Stimulated activated CD4-positive, alpha-beta T cell treated with anti-CD3 and anti-CD28 coated beads, Interleukin-2, amount 100 ng/mL, for 4 hours (primary cell): ENCODE measurements around the gene PSMB4.
"Not testable (repeated sequence)": the region's sequence is repeated elsewhere in the genome, so short reads cannot be mapped to it uniquely, and the experiment has no call there.

Experiments used
- DNase-seq: peaks from one replicate; pipeline ENCODE4 v3.0.0-alpha.2; 2020; ENCODE audit warnings: low read depth

The PSMB4 gene

DNA sequence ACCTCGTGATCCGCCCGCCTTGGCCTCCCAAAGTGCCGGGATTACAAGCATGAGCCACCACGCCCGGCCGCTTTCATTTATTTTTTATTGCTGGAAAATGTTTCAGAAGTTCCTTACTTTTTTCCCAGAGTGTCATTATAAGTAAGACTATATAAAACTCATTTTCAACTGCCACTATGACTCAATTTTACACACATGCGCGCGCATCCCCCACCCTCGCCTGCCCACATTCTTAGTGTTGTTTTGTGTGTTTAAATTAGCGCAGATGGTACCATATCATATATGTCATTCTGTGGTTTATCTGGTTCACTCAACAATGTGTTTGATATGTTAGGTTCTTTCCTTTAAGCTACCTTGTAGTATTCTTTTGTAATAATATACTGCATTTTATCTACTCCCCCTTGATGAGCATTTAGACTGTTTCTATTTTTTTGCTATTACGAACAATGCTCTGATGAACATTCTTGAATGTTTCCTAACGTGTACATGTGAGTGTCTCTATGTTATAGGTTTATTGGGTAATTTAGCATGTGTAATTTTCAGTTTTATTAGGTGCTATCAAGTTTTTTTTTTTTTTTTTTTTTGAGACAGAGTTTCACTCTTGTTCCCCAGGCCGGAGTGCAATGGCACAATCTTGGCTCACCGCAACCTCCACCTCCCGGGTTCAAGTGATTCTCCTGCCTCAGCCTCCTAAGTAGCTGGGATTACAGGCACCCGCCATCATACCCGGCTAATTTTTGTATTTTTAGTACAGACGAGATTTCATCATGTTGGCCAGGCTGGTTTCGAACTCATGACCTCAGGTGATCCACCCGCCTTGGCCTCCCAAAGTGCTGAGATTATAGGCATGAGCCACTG lies 8.9 kb upstream of the PSMB4 start:
- DNase-seq, result not testable (repeated sequence)

DNA sequence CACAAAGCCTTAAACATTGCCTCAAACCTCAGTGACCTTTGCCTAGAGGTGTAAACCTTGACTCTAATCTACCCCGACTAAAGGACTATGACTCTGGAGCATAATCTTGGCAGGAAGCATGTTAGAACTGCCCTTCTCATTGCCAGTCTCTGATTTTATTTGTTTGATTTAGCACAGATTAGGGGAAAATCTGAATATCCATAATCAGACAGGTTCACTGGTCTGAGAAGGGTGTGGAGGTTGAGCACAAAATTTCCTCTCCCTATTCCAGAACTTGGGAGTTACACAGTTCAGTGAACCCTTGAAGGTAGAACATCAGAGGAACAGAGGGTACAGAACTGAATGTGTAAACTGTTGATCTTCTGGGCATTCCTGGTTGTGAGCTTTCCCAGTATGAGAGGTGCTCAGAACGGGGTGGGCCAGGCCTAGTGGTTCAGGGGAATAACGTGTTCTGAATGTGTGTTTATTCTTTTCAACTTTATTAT lies 8.3 kb upstream of the PSMB4 start:
- no peak for DNase-seq

DNA sequence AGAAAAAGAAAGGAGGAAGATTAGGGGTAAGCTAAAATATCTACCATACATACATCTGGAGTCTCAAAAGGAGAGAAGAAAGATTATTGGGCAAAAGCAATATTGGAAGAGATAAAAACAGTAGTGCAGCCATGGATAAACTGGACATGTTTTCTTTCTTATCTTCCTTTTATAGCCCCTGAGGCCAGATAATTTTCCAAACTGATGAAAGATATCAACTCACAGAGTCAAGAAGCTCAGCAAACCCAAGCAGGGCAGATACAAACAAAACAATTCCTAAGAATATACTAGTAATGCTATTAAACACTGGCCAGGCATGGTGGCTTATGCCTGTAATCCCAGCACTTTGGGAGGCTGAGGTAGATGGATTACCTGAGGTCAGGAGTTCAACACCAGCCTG lies 5.8 kb upstream of the PSMB4 start:
- DNase-seq, result no peak

DNA sequence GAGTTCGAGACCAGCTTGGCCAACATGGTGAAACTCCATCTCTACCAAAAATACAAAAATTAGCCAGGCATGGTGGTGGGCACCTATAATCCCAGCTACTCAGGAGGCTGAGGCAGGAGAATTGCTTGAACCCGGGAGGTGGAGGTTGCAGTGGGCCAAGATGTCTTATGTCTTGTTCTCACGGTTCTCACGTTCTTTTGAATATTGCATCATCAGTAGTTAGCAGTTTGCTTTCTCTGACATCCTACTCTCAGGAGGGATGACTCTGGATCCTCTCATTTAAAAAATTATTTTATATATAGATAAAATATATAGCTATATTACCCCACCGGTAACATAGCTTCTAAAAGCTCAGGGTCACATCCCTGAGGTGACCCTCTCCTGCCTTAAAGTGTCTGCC lies 3.1 kb upstream of the PSMB4 start:
- not testable (repeated sequence) for DNase-seq

DNA sequence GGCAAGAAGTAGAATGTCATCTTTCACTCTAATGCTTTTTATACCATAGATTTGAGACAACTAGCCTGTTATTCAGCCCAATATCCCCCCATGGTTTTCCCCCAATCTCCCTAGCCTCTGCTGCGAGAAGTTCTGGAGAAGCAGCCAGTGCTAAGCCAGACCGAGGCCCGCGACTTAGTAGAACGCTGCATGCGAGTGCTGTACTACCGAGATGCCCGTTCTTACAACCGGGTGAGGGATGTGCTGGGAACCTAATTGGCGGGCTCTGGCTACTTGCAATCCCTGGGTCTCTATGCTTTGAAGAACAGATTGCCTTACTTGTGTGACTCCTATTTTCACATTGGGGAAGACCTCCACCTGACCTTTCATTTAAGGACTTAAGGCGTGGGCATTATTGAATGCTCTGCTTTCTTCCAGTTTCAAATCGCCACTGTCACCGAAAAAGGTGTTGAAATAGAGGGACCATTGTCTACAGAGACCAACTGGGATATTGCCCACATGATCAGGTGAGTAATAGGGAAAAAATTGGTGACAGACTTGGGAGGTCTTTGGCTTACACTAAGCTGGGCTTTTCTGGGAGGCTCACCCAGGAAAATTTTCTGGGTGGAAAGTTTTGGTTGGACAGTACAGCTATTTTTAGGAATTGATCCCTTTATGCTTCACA lies 1.9 kb downstream of the PSMB4 start:
- DNase-seq, result no peak

DNA sequence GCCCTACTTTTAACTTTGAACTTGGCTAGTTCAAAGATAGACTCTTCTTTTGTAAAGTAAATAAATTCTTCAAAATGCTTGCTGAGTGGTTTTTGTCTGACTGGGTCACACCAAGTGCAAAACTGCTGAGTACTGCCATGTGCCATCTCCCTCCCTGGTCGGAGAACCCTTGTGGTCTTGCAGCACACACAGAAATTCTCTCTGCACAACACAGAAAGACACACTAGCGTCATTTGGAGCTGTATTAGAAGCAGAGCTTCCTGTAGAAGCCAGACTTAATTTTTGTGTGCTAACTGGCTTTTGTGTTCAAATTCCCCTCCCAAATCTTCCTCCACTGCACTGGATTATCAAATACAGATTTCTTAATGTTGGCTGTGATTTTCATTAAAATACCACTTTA lies 2.5 kb downstream of the PSMB4 start:
- DNase-seq, result no peak

DNA sequence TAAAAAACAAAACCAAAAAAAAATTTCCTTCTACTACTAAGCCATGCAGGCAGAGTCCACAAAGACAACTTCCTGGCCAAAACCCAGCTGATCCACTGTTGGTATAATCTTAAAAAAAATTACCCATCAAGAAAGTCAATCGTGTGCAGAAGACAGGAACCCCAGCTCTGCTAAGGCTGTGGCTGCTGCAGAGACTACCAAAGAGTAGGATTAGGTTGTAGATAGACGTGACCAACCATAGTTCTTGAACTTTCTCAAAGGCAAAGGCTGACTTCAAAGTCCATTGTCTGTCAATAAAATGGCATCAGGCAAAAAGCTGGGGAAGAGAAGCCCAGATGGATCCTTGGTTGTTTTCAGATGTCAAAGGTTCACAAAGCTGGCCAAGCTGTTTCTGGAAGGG lies 3.4 kb downstream of the PSMB4 start:
- no peak for DNase-seq

DNA sequence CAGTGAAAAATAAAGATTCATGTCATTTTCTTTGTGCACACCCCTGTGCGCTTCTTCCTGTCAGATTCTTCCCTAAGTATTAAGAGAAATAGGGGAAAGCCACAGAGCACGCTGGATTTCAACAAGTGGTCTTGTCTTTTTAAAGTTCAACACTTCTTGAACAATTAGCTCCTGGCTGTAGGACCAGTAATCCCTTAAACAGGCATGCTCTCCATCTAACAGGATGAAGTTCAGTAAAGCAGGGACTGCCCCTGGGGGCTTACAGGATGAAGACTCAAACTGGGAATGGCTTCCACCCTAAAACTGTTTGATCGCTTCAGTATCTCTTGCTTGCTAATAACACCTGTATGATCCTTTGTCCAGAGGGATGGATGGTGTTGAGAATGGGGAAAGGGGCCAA lies 4.2 kb downstream of the PSMB4 start:
- no peak for DNase-seq

DNA sequence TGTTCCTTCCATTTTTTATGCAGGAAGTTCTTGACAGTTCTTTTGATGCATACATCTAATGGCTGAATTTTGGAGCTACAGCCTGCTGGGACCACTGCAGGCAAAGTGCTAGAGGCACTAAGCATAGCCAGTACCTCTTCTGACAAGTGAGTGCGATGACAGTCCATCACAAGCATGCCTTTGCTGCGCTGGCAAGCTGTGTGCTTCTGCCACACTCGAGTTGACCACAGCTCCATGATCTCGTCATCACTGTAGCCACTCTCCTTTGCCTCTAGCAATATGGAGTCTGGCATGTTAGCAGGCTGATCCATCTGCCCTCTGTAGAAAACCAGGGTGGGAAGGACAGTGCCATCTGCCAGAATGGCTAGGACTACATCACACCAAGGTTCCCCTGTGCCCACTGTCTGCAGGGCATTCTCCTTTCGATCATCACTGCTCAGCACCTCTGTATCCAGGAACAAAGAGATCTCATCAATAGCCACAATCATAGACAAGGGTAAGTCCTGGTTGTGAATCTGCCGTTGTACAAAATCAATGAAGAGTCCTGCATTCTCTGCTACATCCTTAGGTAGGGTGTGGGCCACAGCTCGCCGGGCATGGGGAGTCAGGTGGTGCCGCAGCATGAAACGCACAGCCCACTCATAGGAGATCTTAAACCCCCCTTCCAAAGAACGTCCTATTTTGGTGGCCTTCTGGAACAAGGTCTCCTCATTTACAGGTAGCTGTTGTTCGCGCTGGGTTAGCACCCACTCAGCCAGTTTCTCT lies 6.0 kb downstream of the PSMB4 start:
- no peak for DNase-seq

DNA sequence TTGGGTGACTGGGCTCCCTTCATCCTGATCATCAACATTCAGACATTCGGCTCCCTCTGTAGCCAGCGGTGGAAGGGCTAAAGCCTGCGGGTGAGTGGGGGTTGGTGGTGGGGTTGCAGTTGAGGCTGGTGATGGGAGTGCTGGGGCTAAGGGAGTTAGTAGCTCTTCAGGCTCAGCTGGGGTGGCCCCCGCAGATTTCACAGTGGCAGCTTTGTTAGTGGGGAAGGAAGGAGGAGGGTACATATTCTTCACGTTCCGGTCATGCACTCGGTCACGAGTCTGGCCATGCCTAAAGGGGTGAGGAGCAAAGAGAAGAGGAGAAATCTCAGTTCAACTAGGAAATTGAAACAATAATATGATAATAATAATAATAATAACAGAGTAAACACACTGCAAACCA lies 6.8 kb downstream of the PSMB4 start:
- DNase-seq, result no peak

DNA sequence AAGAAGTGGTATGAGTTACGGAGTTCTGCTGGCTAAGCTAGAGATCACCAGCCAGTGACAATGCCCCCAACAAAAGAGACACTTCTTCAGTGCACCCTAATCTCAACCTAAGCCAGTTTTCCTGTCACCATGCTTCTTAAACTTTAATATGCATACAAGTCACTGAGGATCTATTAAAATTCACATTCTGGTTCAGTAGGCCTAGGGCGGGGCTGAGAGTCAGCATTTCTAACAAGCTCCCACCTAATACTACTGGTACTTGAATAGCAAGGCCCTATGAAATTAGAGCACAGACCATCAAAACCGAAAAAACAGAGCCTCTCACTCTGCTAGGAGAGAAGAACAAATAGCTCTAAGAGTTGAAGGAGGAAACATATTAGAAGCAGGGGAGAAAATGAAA lies 7.9 kb downstream of the PSMB4 start:
- DNase-seq, result no peak

DNA sequence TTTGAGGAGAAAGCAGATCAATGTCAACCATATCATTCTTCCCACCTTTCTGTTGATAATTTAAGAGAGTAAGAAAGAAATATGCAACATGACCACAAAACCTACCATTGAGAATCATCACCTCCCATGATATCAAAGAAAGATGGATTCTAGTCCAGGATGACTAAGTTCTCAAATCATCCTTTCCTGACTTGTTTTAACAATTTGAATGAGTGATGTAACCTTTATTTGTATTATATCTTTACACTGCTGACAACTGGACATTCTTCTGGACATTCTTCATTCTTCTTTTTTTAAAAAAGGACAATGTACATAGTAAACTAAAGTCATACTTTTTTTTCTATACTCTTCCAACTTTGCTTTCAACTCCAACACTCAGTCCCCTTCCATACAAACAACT lies 9.5 kb downstream of the PSMB4 start:
- no peak for DNase-seq

DNA sequence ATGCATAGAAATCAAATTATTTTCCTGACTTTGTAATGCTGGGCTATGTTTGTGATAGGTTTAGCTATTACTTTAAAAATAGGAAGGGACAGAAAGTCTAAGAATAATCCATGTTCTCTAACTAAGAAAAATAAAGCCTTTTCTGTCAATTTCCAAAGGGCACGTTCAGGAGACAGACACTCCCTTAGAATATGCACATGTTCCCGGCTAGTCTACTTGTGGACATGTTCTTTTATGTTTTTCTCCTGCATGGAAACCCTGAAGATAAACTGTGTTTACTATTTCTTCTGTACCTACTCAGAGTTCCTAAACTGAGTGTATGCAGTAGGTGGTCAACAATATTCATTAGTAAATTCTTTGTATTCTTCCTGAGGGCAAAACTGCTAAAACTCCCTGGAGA lies 12.5 kb downstream of the PSMB4 start:
- no peak for DNase-seq

DNA sequence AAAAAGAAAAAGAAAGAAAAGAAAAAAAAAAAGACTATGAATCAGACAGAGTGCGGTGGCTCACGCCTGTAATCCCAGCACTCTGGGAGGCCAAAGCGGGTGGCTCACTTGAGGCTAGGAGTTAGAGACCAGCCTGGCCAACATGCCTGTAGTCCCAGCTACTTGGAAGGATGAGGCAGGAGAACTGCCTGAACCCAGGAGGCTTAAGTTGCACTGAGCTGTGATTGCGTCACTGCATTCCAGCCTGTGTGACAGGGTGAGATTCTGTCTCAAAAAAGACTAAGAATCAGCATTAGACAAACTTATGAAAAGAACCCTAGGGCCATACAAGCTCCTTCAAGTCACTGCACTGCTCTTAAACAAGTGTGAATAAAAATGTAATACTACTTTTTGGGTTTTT lies 16.9 kb downstream of the PSMB4 start:
- DNase-seq, result no peak

DNA sequence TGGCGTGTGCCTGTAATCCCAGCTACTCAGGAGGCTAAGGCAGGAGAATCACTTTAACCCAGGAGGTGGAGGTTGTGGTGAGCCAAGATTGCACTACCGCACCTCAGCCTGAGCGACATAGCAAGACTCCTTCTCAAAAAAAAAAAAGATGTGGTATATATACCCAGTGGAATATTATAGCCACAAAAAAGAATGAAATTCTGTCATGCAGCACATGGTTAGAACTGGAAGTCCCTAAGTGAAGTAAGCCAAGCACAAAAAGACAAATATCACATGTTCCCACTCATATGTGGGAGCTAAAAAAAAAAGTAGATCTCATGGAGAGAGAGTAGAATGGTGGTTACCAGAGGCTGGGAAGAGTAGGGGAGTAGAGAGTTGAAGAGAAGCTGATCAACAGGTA lies 18.7 kb downstream of the PSMB4 start:
- DNase-seq, result no peak

DNA sequence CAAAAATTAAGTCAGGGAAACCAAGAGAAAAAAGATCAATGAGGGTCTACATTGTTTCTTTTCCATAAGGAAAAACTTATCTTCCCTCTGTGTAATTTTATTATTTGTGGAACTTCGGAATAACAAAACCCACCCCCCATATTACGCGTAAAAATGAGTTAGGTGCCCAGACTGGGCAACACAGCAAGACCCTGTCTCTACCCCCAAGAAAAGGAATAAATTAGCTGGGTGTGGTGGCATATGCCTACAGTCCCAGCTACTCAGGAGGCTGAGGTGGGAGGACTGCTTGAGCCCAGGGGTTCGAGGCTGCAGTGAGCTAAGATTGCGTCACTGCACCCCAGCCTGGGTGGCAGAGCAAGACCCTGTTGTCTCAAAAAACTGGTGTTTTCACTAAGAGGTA lies 20.4 kb downstream of the PSMB4 start:
- DNase-seq, result no peak

DNA sequence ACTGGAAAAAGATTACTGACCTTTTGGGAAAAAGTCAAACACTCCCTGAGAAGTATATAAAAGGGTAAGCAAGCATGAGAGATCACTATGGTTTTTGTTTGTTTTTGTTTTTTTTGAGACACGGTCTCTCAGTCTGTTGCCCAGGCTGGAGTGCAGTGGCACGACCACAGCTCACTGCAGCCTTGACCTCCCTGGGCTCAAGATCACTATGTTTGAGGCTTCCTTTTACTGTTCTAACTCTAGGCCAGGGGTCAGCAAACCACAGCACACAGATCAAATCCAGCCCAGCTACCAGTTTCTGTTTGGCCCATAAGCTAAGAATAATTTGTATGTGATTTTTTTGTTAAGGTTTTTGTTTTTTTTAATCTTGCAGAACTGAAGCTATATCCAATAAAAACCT lies 25.7 kb downstream of the PSMB4 start:
- DNase-seq, result no peak

DNA sequence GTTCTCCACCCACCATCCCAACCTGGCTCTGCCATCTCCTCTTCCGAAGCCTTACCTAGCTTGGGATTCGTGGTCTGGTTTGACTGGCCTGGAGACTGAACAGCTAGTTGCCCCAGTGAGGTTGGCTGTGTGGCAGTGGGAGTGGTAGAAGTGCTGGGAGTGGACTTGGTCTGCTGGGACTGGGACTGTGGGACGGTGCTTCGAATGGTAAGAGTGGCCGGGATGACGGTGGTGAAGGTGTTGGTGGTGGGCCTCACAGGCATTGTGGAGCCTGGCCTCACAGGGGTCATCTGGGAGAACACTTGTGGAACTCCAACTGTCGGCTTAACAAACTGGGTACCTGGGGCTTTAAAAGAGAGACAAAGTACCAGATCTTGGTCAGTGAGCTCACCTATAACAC lies 28.7 kb downstream of the PSMB4 start:
- no peak for DNase-seq

DNA sequence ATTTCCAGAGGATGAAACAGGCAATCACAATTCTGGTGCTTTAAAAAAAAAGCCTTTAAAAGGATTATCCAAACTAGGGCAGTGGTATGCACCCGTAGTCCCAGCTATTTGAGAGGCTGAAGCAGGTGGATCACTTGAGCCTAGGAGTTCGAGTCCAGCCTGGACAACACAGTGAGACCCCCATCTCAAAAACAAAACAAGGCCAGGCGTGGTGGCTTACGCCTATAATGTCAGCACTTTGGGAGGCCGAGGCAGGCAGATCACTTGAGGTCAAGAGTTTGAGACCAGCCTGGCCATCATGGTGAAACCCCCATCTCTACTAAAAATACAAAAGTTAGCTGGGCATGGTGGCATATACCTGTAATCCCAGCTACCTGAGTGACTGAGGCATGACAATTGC lies 34.5 kb downstream of the PSMB4 start:
- not testable (repeated sequence) for DNase-seq

DNA sequence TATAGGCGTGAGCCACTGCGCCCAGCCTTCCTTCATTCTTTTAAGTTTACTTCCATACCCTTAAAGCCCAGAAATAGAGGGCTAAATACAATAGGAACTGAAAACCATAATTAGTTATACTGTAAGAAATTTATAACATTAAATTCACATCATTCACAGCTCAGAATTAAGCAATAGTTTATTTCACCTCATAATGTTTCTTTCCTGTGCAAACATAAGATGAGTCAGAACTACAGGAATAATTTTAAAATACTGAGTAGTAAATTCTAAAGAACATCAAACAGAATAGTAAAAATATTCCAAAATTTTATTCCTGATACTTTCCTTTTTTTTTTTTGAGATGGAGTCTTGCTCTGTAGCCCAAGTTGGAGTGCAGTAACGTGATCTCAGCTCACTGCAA lies 35.8 kb downstream of the PSMB4 start:
- no peak for DNase-seq

DNA sequence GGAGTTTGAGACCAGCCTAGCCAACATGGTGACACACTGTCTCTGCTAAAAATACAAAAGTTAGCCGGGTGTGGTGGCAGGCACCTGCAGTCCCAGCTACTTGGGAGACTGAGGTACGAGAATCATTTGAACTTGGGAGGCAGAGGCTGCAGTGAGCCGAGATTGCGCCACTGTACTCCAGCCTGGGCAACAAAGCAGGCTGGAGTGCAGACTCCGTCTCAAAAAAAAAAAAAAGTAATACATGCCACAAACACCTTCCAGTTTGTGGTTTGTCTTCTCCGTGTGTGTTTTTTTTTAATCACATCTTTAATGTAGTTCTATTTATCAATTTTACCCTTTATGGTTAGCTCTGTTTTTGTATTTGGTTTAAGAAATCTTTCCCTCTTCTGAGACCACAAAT lies 37.6 kb downstream of the PSMB4 start:
- no peak for DNase-seq

DNA sequence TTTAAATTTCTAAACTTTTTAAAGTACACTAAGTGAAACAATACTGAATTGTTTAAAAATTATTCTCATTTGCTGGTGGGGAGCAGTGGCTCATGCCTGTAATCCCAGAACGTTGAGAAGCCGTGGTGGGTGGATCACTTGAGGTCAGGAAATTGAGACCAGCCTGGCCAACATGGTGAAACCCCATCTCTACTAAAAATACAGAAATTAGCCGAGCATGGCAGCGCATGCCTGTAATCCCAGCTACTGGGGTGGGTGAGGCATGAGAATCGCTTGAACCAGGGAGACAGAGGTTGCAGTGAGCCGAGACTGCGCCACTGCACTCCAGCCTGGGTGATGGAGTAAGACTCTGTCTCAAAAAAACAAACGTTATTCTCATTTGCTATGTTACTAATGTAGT lies 38.0 kb downstream of the PSMB4 start:
- not testable (repeated sequence) for DNase-seq
